Measurements from ENCODE around the gene RNF7.

The RNF7 gene

GRCh38 chr3:141792495-141792894 lies 54.4 kb downstream of the RNF7 start:
- no peak for TF ChIP-seq JUND (IDR thresholded peaks at IDR 0.05; ENCODE audit: low read depth)
- in situ Hi-C loops (cut with HindIII; ENCODE audit: low pct_unique_long_range_greater_than_20kb, low sequenced_read_pairs), result no loop called here
- no peak for DNase-seq (ENCODE audit: low read depth in 1 of 2, low spot score in 1 of 2)

GRCh38 chr3:141793476-141794260 lies 55.6 kb downstream of the RNF7 start:
- in situ Hi-C loops (cut with HindIII; ENCODE audit: low pct_unique_long_range_greater_than_20kb, low sequenced_read_pairs), result no loop called here
- DNase-seq (ENCODE audit: low read depth in 1 of 2, low spot score in 1 of 2), result no peak
- TF ChIP-seq JUND (IDR thresholded peaks at IDR 0.05; ENCODE audit: low read depth), result no peak

- DNase-seq (ENCODE audit: low read depth in 1 of 2, low spot score in 1 of 2), result no peak
- in situ Hi-C loops (cut with HindIII; ENCODE audit: low pct_unique_long_range_greater_than_20kb, low sequenced_read_pairs), result no loop called here
Observed at GRCh38 chr3:141795276-141795675, 57.2 kb downstream of the RNF7 start.

GRCh38 chr3:141795741-141796080 lies 57.6 kb downstream of the RNF7 start:
- TF ChIP-seq JUND (IDR thresholded peaks at IDR 0.05; ENCODE audit: low read depth), result no peak
- in situ Hi-C loops (cut with HindIII; ENCODE audit: low pct_unique_long_range_greater_than_20kb, low sequenced_read_pairs), result no loop called here

More at GRCh38 chr3:141795276-141795675, 57.2 kb downstream of the RNF7 start:
- no peak for TF ChIP-seq JUND (IDR thresholded peaks at IDR 0.05; ENCODE audit: low read depth)

GRCh38 chr3:141796081-141796888 lies 58.2 kb downstream of the RNF7 start:
- no peak for TF ChIP-seq JUND (IDR thresholded peaks at IDR 0.05; ENCODE audit: low read depth)
- DNase-seq (ENCODE audit: low read depth in 1 of 2, low spot score in 1 of 2), result no peak
- in situ Hi-C loops (cut with HindIII; ENCODE audit: low pct_unique_long_range_greater_than_20kb, low sequenced_read_pairs), result no loop called here

More at GRCh38 chr3:141795741-141796080, 57.6 kb downstream of the RNF7 start:
- DNase-seq (ENCODE audit: low read depth in 1 of 2, low spot score in 1 of 2), result no peak

Measured in T47D (cell line).